Suppressor macrophage treated with lipopolysaccharide for 4 hours (primary cell): ENCODE data around the gene LSMEM2.
"Not testable (repeated sequence)": the region's sequence is repeated elsewhere in the genome, so short reads cannot be mapped to it uniquely, and the experiment has no call there.

Experiments
- DNase-seq: peaks from one replicate; pipeline ENCODE4 v3.0.0-alpha.2; 2020

LSMEM2 gene

GRCh38 chr3:50266017-50266416 is 12.9 kb upstream of the LSMEM2 start:
- DNase-seq: no peak

GRCh38 chr3:50266836-50267235 is 12.1 kb upstream of the LSMEM2 start:
- DNase-seq: no peak

- no peak for DNase-seq
Observed at GRCh38 chr3:50267280-50267913, 11.5 kb upstream of the LSMEM2 start.

GRCh38 chr3:50268276-50268675 is 10.6 kb upstream of the LSMEM2 start:
- no peak for DNase-seq

GRCh38 chr3:50268703-50269451 is 10.0 kb upstream of the LSMEM2 start, which contains the start of gene SEMA3B:
Gene SEMA3B (plus strand): TSS chr3:50269147. CDS start chr3:50269241, 94 bp downstream.
- DNase-seq: no peak

GRCh38 chr3:50269460-50269859 is 9.4 kb upstream of the LSMEM2 start:
- DNase-seq: no peak

- no peak for DNase-seq
Observed at GRCh38 chr3:50269977-50270413, 8.9 kb upstream of the LSMEM2 start.

- no peak for DNase-seq
Observed at GRCh38 chr3:50270422-50271224, 8.3 kb upstream of the LSMEM2 start.

GRCh38 chr3:50271314-50271936 is 7.5 kb upstream of the LSMEM2 start:
- DNase-seq: no peak

GRCh38 chr3:50272538-50272910 is 6.4 kb upstream of the LSMEM2 start:
- DNase-seq: not testable (repeated sequence)

- DNase-seq: peak; percentile 92
Observed at GRCh38 chr3:50272911-50273688, 5.8 kb upstream of the LSMEM2 start.

GRCh38 chr3:50273689-50274065 is 5.2 kb upstream of the LSMEM2 start:
- DNase-seq: no peak

GRCh38 chr3:50274371-50275104 is 4.3 kb upstream of the LSMEM2 start:
- DNase-seq: peak; percentile 49

GRCh38 chr3:50275141-50275995 is 3.5 kb upstream of the LSMEM2 start:
- no peak for DNase-seq

- DNase-seq: no peak
Observed at GRCh38 chr3:50275996-50276761, 2.7 kb upstream of the LSMEM2 start.

- DNase-seq: no peak
Observed at GRCh38 chr3:50276762-50277101, 2.2 kb upstream of the LSMEM2 start.

- no peak for DNase-seq
Observed at GRCh38 chr3:50278123-50278879, 586 bp upstream of the LSMEM2 start.

- no peak for DNase-seq
Observed at GRCh38 chr3:50279255-50280016, 549 bp downstream of the LSMEM2 start.
